SK-N-SH (cell line): ENCODE measurements around the gene IGF2R.

Experiments
- ELF1 ChIP-seq: IDR thresholded peaks from 2 replicates; pipeline ENCODE4 v1.4.0; 2012
- RXRA ChIP-seq: IDR thresholded peaks from 2 replicates; pipeline ENCODE4 v1.4.0; 2012; ENCODE audit warnings: low read depth, mild to moderate bottlenecking, borderline replicate concordance
- TF ChIP-seq, protein P1 (sequence below): IDR thresholded peaks from 2 replicates; pipeline ENCODE4 v1.6.1; 2012; ENCODE audit warnings: mild to moderate bottlenecking, low read depth, low read length, moderate library complexity
- TF ChIP-seq, protein P2 (sequence below): fragments of 200-600 bp; sonication (generic); IDR thresholded peaks from 2 replicates; pipeline ENCODE4 v1.6.1; 2017; ENCODE audit warnings: antibody characterized with exemption, mild to moderate bottlenecking, moderate library complexity

DNA sequence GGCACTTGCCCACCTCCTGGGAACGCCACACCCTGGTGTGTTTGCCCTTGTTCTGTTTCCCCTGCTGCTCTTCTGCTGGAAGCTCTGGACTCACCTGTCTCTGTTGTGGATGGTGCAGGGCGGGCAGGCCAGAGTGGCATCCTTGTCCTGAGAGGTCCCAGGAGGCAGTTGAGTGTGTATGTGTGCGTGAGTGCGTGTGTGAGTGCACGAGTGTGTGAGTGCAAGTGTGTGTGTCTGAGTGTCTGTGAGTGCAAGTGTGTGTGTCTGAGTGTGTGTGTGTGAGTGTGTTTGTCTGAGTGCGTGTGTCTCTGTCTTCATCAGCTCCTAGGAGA, 12.2 kb downstream of the IGF2R start:
- TF ChIP-seq, protein P1, sequence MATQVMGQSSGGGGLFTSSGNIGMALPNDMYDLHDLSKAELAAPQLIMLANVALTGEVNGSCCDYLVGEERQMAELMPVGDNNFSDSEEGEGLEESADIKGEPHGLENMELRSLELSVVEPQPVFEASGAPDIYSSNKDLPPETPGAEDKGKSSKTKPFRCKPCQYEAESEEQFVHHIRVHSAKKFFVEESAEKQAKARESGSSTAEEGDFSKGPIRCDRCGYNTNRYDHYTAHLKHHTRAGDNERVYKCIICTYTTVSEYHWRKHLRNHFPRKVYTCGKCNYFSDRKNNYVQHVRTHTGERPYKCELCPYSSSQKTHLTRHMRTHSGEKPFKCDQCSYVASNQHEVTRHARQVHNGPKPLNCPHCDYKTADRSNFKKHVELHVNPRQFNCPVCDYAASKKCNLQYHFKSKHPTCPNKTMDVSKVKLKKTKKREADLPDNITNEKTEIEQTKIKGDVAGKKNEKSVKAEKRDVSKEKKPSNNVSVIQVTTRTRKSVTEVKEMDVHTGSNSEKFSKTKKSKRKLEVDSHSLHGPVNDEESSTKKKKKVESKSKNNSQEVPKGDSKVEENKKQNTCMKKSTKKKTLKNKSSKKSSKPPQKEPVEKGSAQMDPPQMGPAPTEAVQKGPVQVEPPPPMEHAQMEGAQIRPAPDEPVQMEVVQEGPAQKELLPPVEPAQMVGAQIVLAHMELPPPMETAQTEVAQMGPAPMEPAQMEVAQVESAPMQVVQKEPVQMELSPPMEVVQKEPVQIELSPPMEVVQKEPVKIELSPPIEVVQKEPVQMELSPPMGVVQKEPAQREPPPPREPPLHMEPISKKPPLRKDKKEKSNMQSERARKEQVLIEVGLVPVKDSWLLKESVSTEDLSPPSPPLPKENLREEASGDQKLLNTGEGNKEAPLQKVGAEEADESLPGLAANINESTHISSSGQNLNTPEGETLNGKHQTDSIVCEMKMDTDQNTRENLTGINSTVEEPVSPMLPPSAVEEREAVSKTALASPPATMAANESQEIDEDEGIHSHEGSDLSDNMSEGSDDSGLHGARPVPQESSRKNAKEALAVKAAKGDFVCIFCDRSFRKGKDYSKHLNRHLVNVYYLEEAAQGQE: no peak
- TF ChIP-seq, protein P2, sequence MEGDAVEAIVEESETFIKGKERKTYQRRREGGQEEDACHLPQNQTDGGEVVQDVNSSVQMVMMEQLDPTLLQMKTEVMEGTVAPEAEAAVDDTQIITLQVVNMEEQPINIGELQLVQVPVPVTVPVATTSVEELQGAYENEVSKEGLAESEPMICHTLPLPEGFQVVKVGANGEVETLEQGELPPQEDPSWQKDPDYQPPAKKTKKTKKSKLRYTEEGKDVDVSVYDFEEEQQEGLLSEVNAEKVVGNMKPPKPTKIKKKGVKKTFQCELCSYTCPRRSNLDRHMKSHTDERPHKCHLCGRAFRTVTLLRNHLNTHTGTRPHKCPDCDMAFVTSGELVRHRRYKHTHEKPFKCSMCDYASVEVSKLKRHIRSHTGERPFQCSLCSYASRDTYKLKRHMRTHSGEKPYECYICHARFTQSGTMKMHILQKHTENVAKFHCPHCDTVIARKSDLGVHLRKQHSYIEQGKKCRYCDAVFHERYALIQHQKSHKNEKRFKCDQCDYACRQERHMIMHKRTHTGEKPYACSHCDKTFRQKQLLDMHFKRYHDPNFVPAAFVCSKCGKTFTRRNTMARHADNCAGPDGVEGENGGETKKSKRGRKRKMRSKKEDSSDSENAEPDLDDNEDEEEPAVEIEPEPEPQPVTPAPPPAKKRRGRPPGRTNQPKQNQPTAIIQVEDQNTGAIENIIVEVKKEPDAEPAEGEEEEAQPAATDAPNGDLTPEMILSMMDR: no peak
- no peak for TF ChIP-seq ELF1
- no peak for TF ChIP-seq RXRA
